ENCODE data around the gene TSHZ2. TPM values are rescaled to one million over a fixed set of nuclear protein-coding genes. Genes with fewer than 3 reads are reported as not detected.

TSHZ2 gene
- polyA plus RNA-seq, 1 donor from 2014 or later: 4.6 TPM

GRCh38 chr20:53495398-53496092, 523.4 kb downstream of the TSHZ2 start:
- Histone ChIP-seq H3K4me2 (ENCODE audit: low read length) (no peak overlapping the region), H3K4me3 (ENCODE audit: low read length) (no peak overlapping the region), H3K27ac (ENCODE audit: low read length) (peak overlapping the region; percentile 33), H3K27me3 (ENCODE audit: insufficient read depth, low read depth, low read length) (no peaks in the 10 kb centered on the region), H3K9me2 (ENCODE audit: insufficient read depth, low read length) (no peaks in the 10 kb centered on the region), H2AFZ (ENCODE audit: low read depth, low read length) (no peak overlapping the region), H4K20me1 (ENCODE audit: insufficient read depth) (no peaks in the 10 kb centered on the region), H3K79me2 (replicated peaks; ENCODE audit: insufficient read depth, low read length) (no peaks in the 10 kb centered on the region), H3K9me3 (ENCODE audit: low read length) (no peaks in the 10 kb centered on the region), H3K9ac (ENCODE audit: low read length) (no peak overlapping the region), H3K36me3 (ENCODE audit: insufficient read depth, low read length) (no peaks in the 10 kb centered on the region), H3F3A (ENCODE audit: insufficient read depth, low read length, poor library complexity, severe bottlenecking) (no peaks in the 10 kb centered on the region)
- TF ChIP-seq TAF1 (IDR thresholded peaks at IDR 0.05; ENCODE audit: low read depth): no peak
- TF ChIP-seq EP300 (conservative IDR thresholded peaks at IDR 0.05; ENCODE audit: poor library complexity, severe bottlenecking): no peak
- no peak for TF ChIP-seq SMC3 (conservative IDR thresholded peaks at IDR 0.05; ENCODE audit: poor library complexity)
- no peak for TF ChIP-seq EZH2 (IDR thresholded peaks at IDR 0.05; ENCODE audit: borderline replicate concordance, insufficient read depth, low read length, poor library complexity, severe bottlenecking)
- no peak for TF ChIP-seq MXI1 (conservative IDR thresholded peaks at IDR 0.05; ENCODE audit: poor library complexity, severe bottlenecking)
- no peak for TF ChIP-seq REST (IDR thresholded peaks at IDR 0.05; ENCODE audit: borderline replicate concordance)
- TF ChIP-seq RAD21 (conservative IDR thresholded peaks at IDR 0.05): no peak
- no peak for TF ChIP-seq POLR2AphosphoS5 (IDR thresholded peaks at IDR 0.05)
- no peak for TF ChIP-seq CTCF (IDR thresholded peaks at IDR 0.05; ENCODE audit: poor library complexity, severe bottlenecking)

- Histone ChIP-seq H3K4me3 (ENCODE audit: low read length) (no peak overlapping the region), H2AFZ (ENCODE audit: low read depth, low read length) (no peak overlapping the region), H3K27me3 (ENCODE audit: insufficient read depth, low read depth, low read length) (no peaks in the 10 kb centered on the region), H3K36me3 (ENCODE audit: insufficient read depth, low read length) (no peaks in the 10 kb centered on the region), H3K27ac (ENCODE audit: low read length) (no peak overlapping the region), H3F3A (ENCODE audit: insufficient read depth, low read length, poor library complexity, severe bottlenecking) (no peaks in the 10 kb centered on the region), H3K4me2 (ENCODE audit: low read length) (no peak overlapping the region), H3K9me3 (ENCODE audit: low read length) (no peaks in the 10 kb centered on the region), H3K79me2 (replicated peaks; ENCODE audit: insufficient read depth, low read length) (no peaks in the 10 kb centered on the region), H4K20me1 (ENCODE audit: insufficient read depth) (no peaks in the 10 kb centered on the region), H3K9ac (ENCODE audit: low read length) (no peak overlapping the region), H3K9me2 (ENCODE audit: insufficient read depth, low read length) (no peaks in the 10 kb centered on the region)
- TF ChIP-seq SMC3 (conservative IDR thresholded peaks at IDR 0.05; ENCODE audit: poor library complexity) (no peak), RAD21 (conservative IDR thresholded peaks at IDR 0.05) (no peak)
These were observed 525.1 kb downstream of the TSHZ2 start for GRCh38 chr20:53497246-53497645.
